DMS 273 treated with DMSO at 0.1 percent for 48 hours (cell line): ENCODE data around the gene NPAS2.

Experiments
- DNase-seq: peaks from one replicate; lab custom pipeline; 2025; lab: John Stamatoyannopoulos, UW

The NPAS2 gene

DNA sequence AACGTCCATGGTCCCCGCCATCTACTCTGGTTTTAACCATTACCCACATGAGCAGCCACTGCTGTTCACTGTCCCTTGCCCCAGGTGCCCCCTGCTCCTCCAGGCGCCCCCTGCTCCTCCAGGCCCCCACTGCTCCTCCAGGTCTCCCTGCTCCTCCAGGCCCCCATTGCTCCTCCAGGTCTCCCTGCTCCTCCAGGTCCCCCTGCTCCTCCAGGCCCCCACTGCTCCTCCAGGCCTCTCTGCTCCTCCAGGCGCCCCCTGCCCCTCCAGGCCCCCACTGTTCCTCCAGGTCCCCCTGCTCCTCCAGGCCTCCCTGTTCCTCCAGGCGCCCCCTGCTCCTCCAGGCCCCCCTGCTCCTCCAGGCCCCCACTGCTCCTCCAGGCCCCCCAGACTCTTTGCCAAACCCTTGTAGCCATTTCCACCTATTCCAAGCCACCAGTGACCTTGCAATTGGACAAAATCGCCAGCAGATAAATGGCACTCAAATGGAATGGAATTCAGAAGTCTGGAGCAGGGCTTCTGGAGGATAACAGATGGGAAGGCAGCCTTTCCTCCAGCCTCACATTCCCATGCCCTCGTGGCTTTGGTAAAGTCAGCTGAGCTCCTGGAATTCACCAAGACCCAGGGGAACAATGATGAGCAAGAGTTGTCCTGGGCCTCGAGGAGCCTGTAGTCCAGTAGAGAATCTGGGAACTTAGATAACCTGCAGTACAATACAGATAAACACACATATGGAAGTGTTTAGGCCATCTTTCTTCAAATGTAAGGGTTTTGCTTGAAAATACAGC, 168.9 kb downstream of the NPAS2 start:
- no peak for DNase-seq

GRCh38 chr2:100989666-100990065, 169.7 kb downstream of the NPAS2 start:
- DNase-seq: no peak

DNA sequence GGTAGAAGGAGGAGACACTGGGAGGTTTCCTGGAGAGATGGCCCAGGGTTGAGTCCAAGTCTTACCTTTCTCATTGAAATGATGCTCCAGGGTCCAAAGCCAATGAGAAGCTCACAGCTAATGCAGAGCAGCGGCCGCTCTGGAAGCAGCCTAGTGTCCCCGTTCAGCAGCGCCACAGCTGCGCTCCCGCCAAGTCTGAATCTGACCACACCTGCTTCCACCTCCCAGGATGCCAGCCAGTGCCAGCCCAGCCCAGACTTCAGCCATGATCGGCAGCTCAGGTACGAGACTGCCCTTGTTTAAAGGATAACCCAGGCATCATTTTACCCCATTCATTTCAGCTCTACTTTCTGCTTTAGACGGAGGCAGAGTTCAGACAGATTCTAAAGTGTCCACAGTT, 170.2 kb downstream of the NPAS2 start:
- no peak for DNase-seq

GRCh38 chr2:100990650-100991403, 170.9 kb downstream of the NPAS2 start:
- DNase-seq: no peak

- DNase-seq: no peak
These were observed 171.4 kb downstream of the NPAS2 start for GRCh38 chr2:100991404-100991773.

- DNase-seq: no peak
These were observed 172.3 kb downstream of the NPAS2 start for GRCh38 chr2:100992262-100992661.

- DNase-seq: no peak
These were observed 173.4 kb downstream of the NPAS2 start for GRCh38 chr2:100993294-100993693.

DNA sequence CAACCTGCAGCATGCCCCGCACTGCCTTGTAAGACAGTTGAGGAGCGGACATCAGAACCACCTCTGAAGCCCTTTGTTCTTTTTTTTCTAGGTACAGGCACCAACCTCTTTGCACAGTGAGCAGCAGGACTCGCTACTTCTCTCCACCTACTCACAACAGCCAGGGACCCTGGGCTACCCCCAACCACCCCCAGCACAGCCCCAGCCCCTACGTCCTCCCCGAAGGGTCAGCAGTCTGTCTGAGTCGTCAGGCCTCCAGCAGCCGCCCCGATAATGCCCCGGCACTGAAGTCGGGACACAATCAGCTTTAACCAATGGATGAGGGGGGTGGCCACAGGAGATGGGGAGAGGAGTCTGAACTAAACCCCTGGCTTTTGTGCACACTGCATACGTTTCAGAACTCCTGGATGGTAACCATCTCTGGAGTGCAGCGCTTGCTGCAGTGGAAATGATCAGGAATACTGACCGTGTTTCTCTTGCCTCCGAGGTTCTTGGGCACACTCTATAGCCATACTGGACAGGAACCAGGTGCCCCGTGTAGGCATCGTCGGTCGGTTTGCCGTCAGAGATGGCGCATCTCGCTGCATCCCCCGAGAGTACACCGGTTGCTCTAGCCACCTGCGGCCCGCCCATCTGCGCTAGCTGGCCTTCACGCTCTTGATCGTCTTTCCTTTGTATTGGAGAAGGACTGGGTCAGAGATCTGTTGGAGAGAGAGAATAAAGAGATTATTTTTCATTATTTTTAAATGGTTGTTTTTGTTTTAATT, 175.6 kb downstream of the NPAS2 start:
- DNase-seq: no peak

- DNase-seq: no peak
These were observed 177.7 kb downstream of the NPAS2 start for GRCh38 chr2:100997509-100998234.

- no peak for DNase-seq
These were observed 178.3 kb downstream of the NPAS2 start for GRCh38 chr2:100998235-100998573.

GRCh38 chr2:100999995-101000394, 180.1 kb downstream of the NPAS2 start:
- DNase-seq: no peak

GRCh38 chr2:101001691-101002561, 182.0 kb downstream of the NPAS2 start, which contains the start of gene RPL31:
TSS of gene RPL31 (plus strand) at chr2:101002289. CDS start at chr2:101002702, 413 bp downstream.
- peak; percentile 90 for DNase-seq

- DNase-seq: no peak
These were observed 182.8 kb downstream of the NPAS2 start for GRCh38 chr2:101002562-101003277.

DNA sequence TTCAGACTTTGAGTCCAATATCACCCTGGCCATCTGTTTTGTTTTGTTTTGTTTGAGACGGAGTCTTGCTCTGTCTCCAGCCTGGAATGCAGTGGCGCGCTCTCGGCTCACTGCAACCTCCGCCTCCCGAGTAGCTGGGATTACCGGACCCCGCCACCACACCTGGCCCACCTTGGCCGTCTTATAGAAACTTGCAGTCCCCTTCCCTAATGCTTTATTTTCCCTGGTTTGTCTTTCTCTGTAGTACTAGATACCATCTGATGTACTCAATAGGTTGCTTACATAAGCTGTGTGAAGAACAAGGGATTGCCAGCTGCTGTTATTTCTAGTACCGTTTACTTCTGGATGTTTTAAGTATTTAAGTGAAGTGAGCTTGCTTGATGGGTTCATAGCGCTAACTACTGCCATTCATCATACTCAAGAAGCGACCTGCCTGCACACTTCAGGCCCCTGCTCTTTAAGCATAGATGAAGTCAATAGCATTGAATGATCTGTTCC, 183.4 kb downstream of the NPAS2 start:
- no peak for DNase-seq

- no peak for DNase-seq
These were observed 184.8 kb downstream of the NPAS2 start for GRCh38 chr2:101004620-101005325.

DNA sequence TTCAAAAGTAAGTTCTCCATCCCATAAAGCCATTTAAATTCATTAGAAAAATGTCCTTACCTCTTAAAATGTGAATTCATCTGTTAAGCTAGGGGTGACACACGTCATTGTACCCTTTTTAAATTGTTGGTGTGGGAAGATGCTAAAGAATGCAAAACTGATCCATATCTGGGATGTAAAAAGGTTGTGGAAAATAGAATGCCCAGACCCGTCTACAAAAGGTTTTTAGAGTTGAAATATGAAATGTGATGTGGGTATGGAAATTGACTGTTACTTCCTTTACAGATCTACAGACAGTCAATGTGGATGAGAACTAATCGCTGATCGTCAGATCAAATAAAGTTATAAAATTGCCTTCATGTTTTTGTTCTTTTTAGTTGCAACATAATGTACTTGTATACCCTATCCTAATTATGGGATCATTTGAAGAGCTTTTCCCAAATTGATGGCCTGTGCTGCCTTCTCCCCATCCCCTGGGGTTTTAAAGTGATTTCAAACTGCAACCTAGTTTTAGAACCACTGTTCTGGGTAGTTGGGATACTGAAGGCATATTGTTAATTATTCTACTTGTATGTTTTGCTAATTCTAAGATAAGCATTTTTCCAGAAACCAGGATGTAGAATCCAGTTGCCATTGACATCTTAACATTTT, 186.3 kb downstream of the NPAS2 start:
- no peak for DNase-seq

DNA sequence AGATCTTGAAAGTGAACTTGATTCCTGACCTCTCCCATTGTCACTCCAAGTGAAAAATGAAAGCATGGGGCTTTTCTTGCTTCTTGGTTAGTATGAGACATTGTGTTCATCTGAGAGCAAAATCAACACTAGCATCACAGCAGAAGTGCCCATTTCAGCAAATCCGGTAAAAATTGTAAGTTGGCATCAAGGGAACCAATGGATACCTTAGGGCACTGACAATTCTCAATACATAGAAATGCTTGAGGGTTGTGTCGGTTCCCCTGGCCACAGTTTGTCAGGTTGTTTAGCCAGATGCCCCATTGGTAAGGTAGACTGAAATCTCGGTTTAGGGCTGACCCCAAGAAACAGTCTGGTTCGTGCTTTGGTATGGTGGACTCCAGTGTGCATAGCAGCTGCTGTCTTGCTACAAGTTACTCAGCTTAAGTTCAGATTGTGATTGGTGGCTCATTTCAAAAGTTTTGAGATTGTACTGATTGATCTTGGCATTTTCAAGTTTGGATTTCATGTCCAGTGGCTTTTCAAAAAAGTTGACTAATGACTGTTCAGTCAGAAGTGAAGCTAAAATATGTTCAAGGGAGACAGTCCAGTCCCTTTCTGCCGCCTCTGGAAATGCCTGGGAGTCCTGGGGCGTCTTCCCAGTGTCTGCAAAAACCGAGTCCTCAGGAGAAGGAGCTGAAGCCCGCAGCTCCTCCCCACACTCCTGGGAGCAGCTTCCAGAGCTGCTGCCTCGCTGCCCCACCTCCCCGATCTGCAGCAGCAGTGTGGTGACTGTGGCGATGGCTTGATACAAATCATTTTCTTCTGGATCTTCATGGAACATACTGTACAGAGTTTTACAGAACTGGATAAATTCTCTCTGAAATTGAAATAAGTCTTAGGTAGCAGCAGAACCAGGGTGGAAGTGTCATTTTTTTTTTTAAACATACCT, 187.7 kb downstream of the NPAS2 start:
- DNase-seq: no peak

GRCh38 chr2:101011152-101011551, 191.2 kb downstream of the NPAS2 start:
- no peak for DNase-seq
